OCI-LY7 (cell line): ENCODE results near the gene GAN. TPM values are rescaled to one million over a fixed set of nuclear protein-coding genes. Genes with fewer than 3 reads are reported as not detected.

ENCODE experiments used
- BruUV-seq: library from RNA; stranded (reverse); fragments of 400-500 nt; replicated peaks from 2 replicates; lab custom pipeline; 2021; lab: Mats Ljungman, UMichigan
- CTCF ChIA-PET: fragments of 300-600 bp; sonication (Branson Sonifier 250); formaldehyde crosslinking; loops from one replicate; lab custom pipeline; 2022; ENCODE audit warnings: antibody characterized with exemption; ENCODE audit not compliant: unreplicated experiment; lab: Charles Lee
- POLR2A ChIA-PET: fragments of 300-600 bp; sonication (Branson Sonifier 250); formaldehyde crosslinking; loops from one replicate; lab custom pipeline; 2022; ENCODE audit warnings: antibody characterized with exemption; lab: Charles Lee
- DNase-seq: peaks from one replicate; pipeline ENCODE4 v3.0.0-alpha.2; 2015; ENCODE audit warnings: low spot score
- H2AFZ ChIP-seq: fragments of 200-600 bp; sonication (generic), shearing (Covaris generic); 2 replicates; pipeline ENCODE4 v1.6.1; 2014; ENCODE audit warnings: mild to moderate bottlenecking, antibody characterized with exemption, low read length, moderate library complexity
- H3K27ac ChIP-seq: fragments of 200-600 bp; sonication (generic); 2 replicates; pipeline ENCODE4 v1.5.1; 2014; ENCODE audit warnings: mixed run types, low read depth, mild to moderate bottlenecking, moderate library complexity, low read length, inconsistent platforms; ENCODE audit not compliant: poor library complexity, severe bottlenecking
- H3K36me3 ChIP-seq: fragments of 200-600 bp; sonication (generic); 2 replicates; pipeline ENCODE4 v1.6.1; 2014; ENCODE audit warnings: mild to moderate bottlenecking, antibody characterized with exemption, low read length, moderate library complexity, mixed read lengths; ENCODE audit not compliant: insufficient read depth
- H3K4me1 ChIP-seq: fragments of 200-600 bp; sonication (generic); 2 replicates; pipeline ENCODE4 v1.5.1; 2014; ENCODE audit warnings: mild to moderate bottlenecking, low read length; ENCODE audit not compliant: insufficient read depth, poor library complexity, severe bottlenecking
- H3K4me2 ChIP-seq: fragments of 200-600 bp; sonication (generic); 2 replicates; pipeline ENCODE4 v1.6.1; 2014; ENCODE audit warnings: mild to moderate bottlenecking, low read length
- H3K4me3 ChIP-seq: fragments of 200-600 bp; sonication (generic); 2 replicates; pipeline ENCODE4 v1.5.1; 2014; ENCODE audit warnings: mild to moderate bottlenecking, low read depth, low read length; ENCODE audit not compliant: poor library complexity, severe bottlenecking
- H3K79me2 ChIP-seq: fragments of 200-600 bp; sonication (generic); 2 replicates; pipeline ENCODE4 v1.6.1; 2016; ENCODE audit warnings: low read depth, mild to moderate bottlenecking, low read length, moderate library complexity, mixed read lengths; ENCODE audit not compliant: insufficient read depth
- H3K9me2 ChIP-seq: fragments of 200-600 bp; sonication (generic); 2 replicates; pipeline ENCODE4 v1.6.1; 2016; ENCODE audit warnings: mild to moderate bottlenecking, low read length, mixed read lengths; ENCODE audit not compliant: insufficient read depth
- H3K9me3 ChIP-seq: fragments of 200-600 bp; sonication (generic); 2 replicates; pipeline ENCODE4 v1.6.1; 2014; ENCODE audit warnings: mild to moderate bottlenecking, mixed run types, low read length, mixed read lengths
- H4K20me1 ChIP-seq: fragments of 200-600 bp; sonication (generic); 2 replicates; pipeline ENCODE4 v1.6.1; 2014; ENCODE audit warnings: mild to moderate bottlenecking, antibody characterized with exemption, low read length, moderate library complexity, mixed read lengths; ENCODE audit not compliant: insufficient read depth
- EZH2phosphoT487 ChIP-seq: fragments of 200-600 bp; sonication (generic); IDR thresholded peaks from 2 replicates; pipeline ENCODE4 v1.6.1; 2018; ENCODE audit warnings: low read depth, borderline replicate concordance, mild to moderate bottlenecking, mixed run types, antibody characterized with exemption, low read length, moderate library complexity, mixed read lengths
- intact Hi-C: fragments of 100-400 bp; cut with micrococcal nuclease; formaldehyde crosslinking; loops from one replicate; pipeline ENCODE4 v1.10.0; 2022; ENCODE audit not compliant: unreplicated experiment
- total RNA-seq, 2 experiments: library from RNA; depleted of rRNA in 1 of 2; stranded (reverse); fragments of >200 nt in 1 of 2; shearing (Covaris generic) in 1 of 2; gene quantifications; 2 replicates each; pipeline ENCODE4 v1.2.3, GENCODE V29; 2014 to 2022
- TF ChIP-seq, protein P1 (sequence below): fragments of 200-600 bp; sonication (generic); conservative IDR thresholded peaks from 2 replicates; pipeline ENCODE4 v1.5.1; 2014; ENCODE audit warnings: mild to moderate bottlenecking, antibody characterized with exemption, low read length, moderate library complexity, mixed read lengths

The GAN gene
- total RNA-seq, 2 experiments from 2014 or later, result 5.1 to 14.2 TPM

DNA sequence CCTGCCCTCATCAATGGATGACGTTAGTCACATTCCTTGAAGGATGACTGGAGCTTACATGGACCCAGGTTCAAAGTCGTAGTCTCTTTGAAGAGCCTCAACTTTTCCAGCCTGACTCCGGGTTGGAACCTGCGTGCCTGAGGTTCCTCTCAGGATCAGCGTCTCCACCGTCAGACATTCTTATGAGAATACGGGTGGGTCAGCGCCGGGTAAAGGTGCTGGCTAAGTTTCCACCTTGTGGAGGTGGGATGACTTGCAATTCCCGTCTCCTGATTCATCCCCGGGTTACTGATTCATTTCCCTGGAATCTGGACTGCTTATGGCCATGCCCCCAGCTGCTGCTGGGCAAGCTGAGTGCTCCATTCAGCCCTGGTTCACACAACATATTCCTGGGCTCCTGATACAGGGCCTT is 90.9 kb downstream of the GAN start:
- DNase-seq, result no peak
- ChIA-PET POLR2A (no interaction called here), CTCF (no interaction called here)
- intact Hi-C loops, result no loop called here
- no peak overlapping the region for H3K27ac ChIP-seq
- H3K79me2 ChIP-seq, result no peaks in the 10 kb centered on the region
- no peaks in the 10 kb centered on the region for H3K9me2 ChIP-seq
- no peaks in the 10 kb centered on the region for H3K36me3 ChIP-seq
- no peak for TF ChIP-seq EZH2phosphoT487
- TF ChIP-seq, protein P1, sequence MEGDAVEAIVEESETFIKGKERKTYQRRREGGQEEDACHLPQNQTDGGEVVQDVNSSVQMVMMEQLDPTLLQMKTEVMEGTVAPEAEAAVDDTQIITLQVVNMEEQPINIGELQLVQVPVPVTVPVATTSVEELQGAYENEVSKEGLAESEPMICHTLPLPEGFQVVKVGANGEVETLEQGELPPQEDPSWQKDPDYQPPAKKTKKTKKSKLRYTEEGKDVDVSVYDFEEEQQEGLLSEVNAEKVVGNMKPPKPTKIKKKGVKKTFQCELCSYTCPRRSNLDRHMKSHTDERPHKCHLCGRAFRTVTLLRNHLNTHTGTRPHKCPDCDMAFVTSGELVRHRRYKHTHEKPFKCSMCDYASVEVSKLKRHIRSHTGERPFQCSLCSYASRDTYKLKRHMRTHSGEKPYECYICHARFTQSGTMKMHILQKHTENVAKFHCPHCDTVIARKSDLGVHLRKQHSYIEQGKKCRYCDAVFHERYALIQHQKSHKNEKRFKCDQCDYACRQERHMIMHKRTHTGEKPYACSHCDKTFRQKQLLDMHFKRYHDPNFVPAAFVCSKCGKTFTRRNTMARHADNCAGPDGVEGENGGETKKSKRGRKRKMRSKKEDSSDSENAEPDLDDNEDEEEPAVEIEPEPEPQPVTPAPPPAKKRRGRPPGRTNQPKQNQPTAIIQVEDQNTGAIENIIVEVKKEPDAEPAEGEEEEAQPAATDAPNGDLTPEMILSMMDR, result no peak
- peaks cover 22% of the 10 kb centered on the region for H3K4me1 ChIP-seq
- no peak overlapping the region for H2AFZ ChIP-seq
- no peak overlapping the region for H3K4me2 ChIP-seq
- no peaks in the 10 kb centered on the region for H3K9me3 ChIP-seq
- BruUV-seq, result no TSS peak
- H4K20me1 ChIP-seq, result no peaks in the 10 kb centered on the region
- H3K4me3 ChIP-seq, result no peak overlapping the region

GRCh38 chr16:81408409-81408950 is 93.7 kb downstream of the GAN start:
- no TSS peak for BruUV-seq
- H3K4me2 ChIP-seq, result no peak overlapping the region
- CTCF ChIA-PET, result interaction anchor here (0.6 kb wide), 1 partner anchor 93 kb away, joined by 6 read pairs; no protein-coding TSS in a partner anchor
- no peaks in the 10 kb centered on the region for H4K20me1 ChIP-seq
- no peaks in the 10 kb centered on the region for H3K9me2 ChIP-seq
- POLR2A ChIA-PET, result interaction anchor here (0.6 kb wide), 1 partner anchor 199 kb away, joined by 3 read pairs; no protein-coding TSS in a partner anchor
- intact Hi-C loops, result no loop called here
- H3K36me3 ChIP-seq, result no peaks in the 10 kb centered on the region
- DNase-seq, result no peak
- no peaks in the 10 kb centered on the region for H3K79me2 ChIP-seq
- H3K4me1 ChIP-seq, result peaks cover 44% of the 10 kb centered on the region
- H3K27ac ChIP-seq, result no peak overlapping the region
- H3K4me3 ChIP-seq, result no peak overlapping the region
- no peak overlapping the region for H2AFZ ChIP-seq
- no peaks in the 10 kb centered on the region for H3K9me3 ChIP-seq
- no peak for TF ChIP-seq EZH2phosphoT487
- TF ChIP-seq, protein P1, result no peak

GRCh38 chr16:81409016-81409556 is 94.3 kb downstream of the GAN start:
- intact Hi-C loops, result no loop called here
- no peaks in the 10 kb centered on the region for H4K20me1 ChIP-seq
- TF ChIP-seq EZH2phosphoT487, result no peak
- TF ChIP-seq, protein P1, result no peak
- POLR2A ChIA-PET, result interaction anchor here (0.6 to 1.2 kb wide), 2 partner anchors 11 to 199 kb away, joined by 3 read pairs; no protein-coding TSS in a partner anchor
- H3K9me2 ChIP-seq, result no peaks in the 10 kb centered on the region
- H3K79me2 ChIP-seq, result no peaks in the 10 kb centered on the region
- H3K27ac ChIP-seq, result no peak overlapping the region
- no TSS peak for BruUV-seq
- H3K4me1 ChIP-seq, result peaks cover 45% of the 10 kb centered on the region
- CTCF ChIA-PET, result interaction anchor here (0.6 kb wide), 2 partner anchors 26 to 93 kb away, joined by 3 to 6 read pairs; no protein-coding TSS in a partner anchor
- H2AFZ ChIP-seq, result no peak overlapping the region
- H3K4me3 ChIP-seq, result no peak overlapping the region
- H3K4me2 ChIP-seq, result no peak overlapping the region
- no peak for DNase-seq
- H3K36me3 ChIP-seq, result no peaks in the 10 kb centered on the region
- H3K9me3 ChIP-seq, result no peaks in the 10 kb centered on the region
